ENCODE measurements around the gene HUNK.
"Not testable (repeated sequence)": the region's sequence is repeated elsewhere in the genome, so short reads cannot be mapped to it uniquely, and the experiment has no call there.

The HUNK gene

DNA sequence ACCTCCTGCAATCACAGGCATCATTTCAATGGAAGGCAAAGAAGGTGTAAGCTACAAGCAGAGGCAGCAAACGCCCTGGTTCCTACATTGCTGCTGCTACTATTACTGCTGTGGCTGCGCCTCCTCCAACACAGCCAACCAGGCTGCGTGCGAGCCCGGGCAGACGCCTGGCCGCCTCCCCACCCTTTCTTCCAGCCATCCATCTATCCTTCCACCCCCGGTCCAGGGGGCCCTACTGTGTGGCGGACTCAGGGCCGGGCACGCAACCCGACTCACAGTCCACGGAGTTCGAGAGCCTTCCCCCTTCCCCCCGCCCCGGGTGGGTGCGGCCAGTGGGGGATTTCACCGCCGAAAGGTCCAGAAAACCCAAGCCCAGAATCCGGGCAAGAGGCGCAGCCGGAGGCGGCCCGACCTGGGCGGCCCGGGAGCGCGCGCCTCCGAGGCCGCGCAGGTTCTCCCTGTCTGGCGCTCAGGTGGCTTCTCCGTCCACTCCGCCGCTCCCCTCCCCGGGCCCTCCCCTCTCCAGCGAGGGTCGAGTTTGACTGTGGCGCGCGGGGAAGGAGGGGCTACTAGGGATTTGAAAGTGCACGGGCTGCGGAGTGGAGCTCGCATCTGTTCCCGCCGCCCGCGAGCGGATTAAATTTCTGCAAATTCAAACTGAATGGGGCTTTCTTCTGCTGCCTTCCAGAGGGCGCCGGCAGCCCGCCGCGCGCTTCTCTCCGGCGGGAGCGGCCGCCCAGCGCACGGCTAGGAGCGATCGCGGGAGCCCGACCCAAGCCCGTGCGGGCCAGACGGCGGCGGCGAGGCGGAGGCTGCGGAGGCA lies at the start of gene HUNK:
HUNK (plus strand) TSS at position 569 of the 823 bp plus-strand sequence. CDS start 655 bp downstream, outside the sequence.
- DNase-seq: peak in 1 of 2 experiments; percentile 2

DNA sequence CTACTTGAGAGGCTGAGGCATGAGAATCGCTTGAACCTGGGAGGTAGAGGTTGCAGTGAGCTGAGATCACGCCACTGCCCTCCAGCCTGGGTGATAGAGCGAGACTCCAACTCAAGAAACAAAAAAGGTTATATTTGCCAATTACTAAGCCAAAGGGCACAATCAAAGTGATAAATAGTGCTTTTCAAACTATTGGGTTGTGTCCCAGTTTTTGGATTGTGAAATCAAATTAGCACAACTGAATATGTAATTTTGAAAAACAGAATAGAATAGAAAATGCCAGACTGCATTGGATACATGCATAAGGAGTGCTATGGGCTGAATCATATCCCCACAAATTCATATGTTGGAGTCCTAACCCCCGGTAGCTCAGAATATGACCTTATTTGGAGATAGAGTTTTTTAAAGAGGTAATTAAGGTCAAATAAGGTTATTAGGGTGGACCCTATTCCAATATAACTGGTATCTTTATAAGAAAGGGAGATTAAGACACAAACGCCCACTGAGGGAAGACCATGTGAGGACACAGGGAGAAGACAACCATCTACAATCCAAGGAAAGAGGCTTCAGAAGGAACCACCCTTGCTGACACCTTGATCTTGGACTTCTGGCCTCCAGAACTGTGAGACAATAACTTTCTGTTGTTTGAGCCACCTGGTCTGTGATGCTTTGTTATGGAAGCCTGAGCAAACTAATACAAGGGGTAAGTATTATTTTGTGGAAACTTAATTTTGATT lies 42.9 kb upstream of the HUNK start:
- DNase-seq: no peak

DNA sequence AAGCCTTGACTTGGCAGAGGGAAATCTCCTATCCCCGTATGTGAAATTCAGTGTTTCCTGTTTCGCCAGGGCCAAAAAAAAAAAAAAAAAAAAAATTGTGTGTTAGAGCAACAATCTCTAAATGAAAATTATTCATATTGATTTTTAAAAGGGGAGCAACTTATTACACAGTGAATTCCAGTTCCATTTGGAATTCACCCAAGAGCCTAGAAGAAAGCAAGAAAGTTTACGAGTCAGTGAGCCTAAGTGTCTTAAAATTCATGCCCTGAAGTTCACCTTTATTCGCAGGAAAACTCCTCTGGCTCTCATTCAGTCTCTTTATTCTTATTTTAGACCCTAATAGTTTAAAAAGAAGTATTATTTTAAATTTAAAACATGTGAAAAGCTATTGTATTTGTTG lies 42.1 kb upstream of the HUNK start:
- no peak for DNase-seq

DNA sequence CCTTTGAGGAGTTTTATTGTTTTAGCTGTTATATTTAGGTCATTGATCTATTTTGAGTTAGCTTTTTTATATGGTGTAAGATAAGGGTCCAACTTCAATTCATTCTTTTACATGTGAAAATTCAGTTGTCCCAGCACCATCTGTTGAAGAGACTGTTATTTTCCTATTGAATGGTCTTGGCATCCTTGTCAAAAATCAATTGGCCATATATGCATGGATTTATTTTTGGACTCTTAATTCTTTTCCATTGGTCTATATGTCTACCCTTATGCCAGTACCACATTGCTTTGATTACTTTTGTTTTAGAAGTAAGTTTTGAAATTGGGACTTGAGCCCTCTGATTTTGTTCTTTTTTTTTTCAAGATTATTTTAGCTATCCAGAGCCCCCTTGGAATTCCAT lies 35.8 kb upstream of the HUNK start:
- no peak for DNase-seq

DNA sequence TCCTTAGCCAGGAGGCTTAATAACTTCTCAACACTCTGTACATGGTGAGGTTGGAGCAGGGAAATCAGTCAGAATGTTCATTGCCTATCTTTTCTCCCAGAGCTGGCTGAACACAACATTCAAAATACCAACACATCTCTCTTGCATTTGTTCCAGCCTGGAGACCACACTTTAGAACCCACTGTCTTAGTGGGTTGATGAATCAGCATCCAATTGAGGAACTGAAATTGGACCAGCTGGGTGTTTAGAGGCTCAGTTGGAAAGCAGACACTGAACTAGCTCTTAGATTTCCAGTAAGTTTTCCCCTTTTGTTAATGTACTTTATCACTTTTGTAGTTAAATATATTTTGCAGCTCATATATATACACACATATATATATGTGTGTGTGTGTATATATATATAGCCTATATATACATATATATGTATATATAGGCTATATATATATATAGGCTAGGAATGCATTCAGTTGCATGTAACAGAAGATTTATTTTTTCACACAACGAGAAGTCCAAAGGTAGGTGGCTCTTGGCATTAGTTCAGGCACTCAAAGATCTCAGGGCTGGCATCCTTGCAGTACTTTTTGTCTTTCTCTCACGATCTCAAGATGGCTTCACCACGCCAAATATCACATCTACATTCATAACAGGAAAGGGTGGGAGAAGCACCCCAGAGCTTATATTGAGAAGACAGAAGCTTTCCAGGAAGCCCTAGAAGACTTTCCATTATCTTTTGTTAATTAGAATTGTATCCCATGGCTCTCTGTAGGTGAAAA lies 35.0 kb upstream of the HUNK start:
- no peak for DNase-seq

DNA sequence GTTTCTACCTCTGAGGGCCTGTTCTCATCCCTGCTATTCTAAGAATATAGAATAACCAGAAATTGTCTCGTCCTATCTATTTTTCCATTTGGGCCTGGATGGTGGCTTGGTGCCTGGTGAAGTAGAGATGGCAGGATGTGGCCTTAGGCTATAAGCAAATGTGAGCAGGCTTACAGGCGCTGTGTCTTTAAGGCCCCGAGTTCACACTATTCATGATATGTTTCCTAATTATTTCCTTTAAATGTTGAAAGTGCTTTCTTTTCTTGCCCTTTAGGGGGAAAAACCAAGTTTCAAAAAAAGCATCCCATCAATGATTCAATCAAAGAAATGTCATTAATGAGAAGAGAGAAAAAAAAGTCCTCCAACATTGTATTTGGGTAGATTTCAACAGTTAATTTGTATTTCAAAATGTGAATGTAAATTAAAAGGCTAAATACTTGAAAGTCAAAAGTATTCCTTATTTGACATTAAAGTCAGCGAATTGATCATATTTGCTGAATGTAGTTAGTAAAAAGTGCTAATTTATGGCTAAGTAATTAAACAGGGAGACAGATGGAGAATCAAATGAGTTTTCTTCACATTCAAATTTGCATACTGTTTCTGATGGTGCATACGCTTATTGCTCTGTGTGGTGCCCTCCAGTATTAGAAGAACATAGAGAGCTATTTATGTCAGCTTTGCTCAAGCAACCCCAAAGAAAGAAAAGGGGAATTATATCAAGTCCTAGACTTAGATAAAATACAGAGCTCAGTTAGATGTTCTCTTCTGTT lies 34.0 kb upstream of the HUNK start:
- no peak for DNase-seq

DNA sequence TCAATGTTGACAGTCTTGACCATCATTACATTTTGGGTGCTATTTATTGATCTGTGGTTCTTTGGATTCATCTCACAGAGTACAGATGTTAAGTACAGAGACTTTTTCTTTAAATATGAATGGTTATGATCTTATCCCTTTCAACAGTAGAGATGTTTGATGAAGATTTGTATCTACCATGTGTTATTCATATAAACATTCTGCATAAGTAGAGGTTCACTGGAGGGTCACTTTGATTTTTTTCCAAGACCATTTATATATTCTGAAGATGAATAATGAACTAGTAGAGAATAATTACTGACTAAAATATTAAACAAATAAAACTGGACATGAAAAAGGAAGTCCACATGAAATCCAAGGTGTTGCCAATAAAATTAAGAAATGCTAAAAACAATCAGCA lies 28.6 kb upstream of the HUNK start:
- DNase-seq: no peak

DNA sequence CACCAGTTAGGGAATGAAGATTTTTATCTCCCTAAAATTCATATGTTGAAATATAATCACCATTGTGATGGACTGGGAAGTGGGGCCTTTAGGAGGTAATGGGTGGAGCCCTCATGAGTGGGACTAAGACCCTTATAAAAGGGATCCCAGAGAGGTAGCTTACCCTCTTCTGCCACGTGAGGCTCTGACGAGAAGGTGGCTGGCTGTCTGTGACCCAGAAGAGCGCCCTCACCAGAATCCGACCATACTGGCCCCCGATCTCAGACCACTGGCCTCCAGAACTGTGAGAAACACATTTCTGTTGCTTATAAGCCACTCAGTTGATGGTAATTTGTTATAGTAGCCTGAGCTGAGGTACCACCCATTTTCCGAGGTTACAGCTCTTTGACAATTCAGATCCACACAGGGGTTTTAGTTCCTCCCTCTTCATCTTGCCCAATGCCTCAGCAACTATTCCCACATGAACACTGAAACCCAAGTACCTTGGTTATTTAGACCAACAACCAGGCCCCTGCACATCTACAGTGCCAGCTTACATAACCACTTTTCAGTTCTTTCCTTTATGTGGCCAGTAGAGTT lies 27.6 kb upstream of the HUNK start:
- no peak for DNase-seq

DNA sequence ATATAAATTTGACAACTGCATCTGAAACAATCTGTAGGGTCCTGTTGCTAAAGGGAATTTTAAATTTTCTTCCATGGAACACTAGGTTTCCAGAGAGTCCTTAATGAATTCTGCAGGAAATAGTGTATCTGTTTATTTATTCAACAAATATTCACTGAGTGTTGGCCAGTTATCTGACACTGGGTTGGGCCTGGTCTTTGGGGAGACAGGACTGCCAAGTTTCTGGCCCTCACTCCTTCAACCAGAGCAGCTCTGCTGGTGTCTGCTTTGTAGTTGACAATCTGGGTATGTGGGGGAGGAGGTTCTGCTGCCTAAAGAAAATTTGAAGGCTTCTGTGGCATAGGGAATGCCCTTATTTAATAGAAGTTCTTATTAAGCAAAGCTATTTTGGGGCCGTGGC lies 26.1 kb upstream of the HUNK start:
- no peak for DNase-seq

DNA sequence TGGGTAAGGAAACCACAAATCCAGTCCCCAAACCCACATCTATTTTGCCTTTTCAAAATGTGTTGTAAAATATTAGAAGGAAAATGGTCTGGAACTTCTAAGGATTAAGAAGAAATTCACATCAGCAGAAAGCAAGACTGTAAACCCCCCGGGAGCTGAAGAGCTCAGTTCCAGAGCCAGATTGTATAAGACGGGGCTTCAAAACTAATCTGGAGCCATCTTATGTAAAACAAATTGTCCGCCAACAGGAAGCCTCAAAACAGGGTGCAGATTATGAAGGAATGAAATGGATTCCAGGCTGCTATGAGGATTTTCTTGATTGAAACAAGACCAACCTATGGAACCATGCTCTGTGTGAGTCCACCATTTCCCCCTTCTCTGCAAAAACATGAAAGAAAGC lies 25.1 kb upstream of the HUNK start:
- DNase-seq: no peak

DNA sequence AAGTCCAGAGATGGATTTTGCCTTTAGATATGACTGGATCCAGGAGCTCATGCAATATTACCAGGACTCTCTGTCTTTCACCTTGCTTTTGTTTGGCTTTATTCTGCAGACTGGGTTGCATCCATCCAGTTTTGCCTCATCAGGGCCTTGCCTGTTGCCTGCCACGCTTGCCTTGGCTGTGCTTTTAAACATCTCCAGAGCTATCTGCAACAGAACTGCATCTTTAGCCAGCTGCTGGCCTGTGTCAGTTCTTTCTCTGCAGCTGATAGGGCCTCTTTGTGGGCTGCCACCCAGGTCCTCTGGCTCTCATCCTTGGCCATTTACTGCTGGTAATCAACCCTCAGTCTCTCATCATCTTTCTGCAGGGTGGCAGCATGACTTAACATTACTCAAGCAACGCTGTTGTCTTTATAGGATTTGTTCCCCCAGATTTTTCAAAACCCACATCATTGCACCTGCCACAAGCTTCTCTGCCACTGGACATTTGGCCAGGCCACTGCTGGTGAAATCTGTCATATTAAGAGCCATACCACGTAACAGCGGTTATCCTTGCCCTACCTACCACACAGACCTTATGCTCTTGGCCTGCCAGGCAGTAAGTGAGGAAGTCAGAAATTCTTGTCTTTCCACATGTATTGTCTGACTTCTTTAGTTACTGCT lies 24.4 kb upstream of the HUNK start:
- DNase-seq: no peak

DNA sequence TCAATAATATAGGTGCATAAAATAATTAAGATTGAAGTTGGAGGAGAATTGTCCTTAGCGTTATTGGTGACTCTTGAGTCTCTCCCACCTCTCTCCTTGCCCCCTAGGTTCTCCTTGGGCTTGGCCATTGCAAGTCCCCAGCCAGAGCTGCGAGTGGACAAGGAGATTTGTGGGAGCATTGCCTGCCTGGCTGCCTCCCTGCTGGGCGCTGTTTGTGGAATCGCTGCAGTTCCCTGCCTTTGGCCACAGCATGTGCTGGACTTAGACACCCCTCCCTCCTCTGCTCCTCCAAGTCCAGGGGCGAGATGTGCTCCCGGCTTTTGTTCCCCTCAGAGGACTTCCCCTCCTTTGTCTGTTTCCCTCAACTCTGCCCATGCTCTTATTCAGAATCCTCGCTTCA lies 21.9 kb upstream of the HUNK start:
- DNase-seq: no peak

DNA sequence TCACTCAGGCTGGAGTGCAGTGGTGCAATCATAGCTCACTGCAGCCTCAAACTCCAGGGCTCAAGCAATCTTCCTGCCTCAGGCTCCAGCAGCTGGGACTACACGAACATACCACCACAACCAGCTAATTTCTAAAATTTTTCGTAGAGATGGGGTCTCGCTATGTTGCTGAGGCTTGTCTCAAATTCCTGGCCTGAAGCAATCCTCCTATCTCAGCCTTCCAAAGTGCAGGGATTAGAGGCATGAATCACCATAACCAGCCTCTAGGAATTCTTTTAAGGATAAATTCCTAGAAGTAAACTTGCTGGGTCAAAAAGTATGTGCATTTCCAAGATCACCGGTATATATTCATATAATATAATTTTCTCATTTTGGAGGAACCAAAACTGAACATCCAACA lies 17.6 kb upstream of the HUNK start:
- DNase-seq: no peak

DNA sequence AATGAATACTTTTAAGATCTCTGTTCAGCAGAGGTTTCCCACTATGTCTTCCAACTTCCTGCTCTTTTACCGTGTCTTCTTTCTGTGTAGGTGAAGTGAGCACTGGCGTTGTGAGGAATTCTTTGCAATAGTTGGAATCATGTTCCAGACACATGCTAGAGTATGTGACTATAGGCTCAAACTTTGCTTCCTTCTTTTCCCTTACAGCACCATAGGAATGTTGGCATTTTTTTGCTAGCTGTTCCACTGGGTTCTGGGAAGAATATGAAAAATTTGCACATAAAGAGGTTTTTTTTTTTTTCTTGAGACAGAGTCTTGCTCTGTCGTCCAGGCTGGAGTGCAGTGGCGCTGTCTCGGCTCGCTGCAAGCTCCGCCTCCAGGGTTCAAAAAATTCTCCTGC lies 15.7 kb upstream of the HUNK start:
- DNase-seq: no peak

DNA sequence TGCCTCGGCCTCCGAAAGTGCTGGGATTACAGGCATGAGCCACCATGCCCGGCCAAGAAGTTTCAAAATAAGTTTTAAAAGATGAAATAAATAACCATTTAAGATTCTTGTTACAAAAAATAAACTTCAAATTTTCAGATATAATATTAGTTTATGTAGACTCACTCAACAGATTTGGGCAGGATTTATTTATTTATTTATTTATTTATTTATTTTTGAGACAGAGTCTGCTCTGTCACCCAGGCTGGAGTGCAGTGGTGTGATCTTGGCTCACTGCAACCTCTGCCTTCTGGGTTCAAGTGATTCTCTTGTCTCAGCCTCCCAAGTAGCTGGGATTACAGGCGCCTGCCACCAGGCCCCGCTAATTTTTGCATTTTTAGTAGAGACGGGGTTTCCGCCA lies 15.2 kb upstream of the HUNK start:
- DNase-seq: not testable (repeated sequence)

DNA sequence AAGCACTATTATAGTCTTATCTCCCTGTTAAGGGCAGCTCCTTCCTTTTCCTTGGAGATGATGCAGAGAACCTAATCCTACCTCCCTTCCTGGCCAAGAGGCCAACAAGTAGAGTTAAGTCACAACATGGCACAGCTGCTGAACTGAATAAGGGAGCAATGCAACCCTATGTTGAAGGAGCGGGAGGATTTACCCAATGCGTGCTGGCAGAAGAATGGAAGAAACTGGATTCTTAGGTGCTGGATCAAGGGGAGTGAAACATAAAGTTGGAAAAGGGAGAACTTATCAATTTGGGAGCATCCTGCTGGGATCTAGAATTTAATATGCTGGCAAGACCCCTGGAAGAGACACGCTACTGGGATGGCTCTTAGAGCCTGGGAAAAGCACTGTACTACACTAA lies 12.0 kb upstream of the HUNK start:
- DNase-seq: no peak

DNA sequence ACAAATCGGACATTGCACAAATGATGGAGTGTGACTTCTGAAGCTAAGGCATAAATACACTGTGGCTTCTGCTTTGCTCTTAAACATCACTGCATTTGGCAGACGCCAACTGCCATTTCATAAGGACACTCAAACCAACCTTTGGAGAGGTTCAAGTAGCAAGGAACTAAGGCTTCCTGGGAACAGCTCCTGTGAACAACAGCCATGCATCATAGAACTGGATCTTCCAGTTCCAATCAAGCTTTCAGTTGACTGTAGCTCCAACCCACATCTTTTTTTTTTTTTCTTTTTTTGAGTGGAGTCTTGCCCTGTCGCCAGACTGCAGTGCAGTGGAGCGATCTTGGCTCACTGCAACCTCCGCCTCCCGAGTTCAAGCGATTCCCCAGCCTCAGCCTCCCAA lies 10.7 kb upstream of the HUNK start:
- DNase-seq: no peak

DNA sequence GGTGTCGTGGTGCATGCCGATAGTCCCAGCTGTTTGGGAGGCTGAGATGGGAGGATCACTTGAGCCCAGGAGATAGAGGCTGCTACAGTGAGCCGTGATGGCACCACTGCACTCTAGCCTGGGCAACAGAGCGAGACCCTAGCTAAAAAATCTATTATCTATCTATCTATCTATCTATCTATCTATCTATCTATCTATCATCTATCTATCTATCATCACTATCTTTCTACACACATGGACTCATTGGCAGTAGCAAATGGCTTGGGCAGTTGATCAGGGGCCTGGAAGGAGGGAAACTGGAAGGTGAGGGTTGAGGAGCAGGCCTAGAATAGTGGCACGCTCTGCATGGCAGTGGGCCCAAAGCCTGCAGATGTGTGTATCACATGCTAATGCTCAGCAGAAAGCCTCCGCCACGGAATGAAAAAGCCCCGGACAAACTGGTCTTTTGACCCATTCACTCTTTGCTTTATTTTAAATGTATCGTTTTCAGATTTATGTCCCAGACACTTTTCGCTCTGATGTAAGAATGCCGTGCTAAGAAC lies 7.3 kb upstream of the HUNK start:
- no peak for DNase-seq

DNA sequence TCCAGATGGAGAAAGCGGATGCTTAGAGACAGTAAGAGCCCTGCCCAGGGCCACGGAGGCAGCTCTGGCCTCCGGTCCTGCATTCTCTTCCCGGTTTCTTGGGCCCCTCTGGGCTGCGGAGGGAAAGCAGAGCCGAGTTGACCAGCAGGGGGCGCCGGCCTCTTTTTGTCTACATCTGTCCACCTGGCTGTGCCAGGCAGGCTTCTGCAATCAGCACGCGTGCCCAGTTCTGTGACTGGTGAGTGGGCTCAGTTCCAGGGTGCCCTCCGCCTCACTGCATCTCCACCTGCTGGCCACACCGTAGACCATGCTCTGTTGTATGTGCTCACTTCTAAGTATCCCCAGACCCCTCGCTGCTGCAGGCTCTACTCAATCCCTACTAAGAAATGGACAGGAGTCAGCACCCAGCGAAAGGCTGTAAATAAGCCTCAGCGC lies 6.7 kb upstream of the HUNK start:
- DNase-seq: peak; percentile 45 to 71

DNA sequence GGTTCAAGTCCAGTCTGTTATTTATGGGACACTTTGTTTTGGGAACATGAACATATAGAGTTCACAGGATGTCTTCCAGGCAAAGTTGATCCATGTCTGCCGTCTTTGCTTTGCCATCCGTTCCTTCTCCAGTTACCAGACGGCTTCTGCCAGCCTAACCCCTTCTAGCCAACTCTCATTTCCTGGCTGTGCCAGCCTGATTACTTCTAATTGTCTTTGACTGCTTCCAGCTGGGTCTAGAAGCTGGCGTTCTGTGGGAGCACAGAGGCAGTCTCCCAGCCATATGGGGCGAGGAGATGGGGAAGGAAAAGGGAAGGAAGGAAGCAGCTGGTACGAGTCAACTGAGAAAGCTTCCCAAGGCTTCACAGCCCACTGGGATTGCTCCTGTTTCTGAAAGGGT lies 3.1 kb upstream of the HUNK start:
- no peak for DNase-seq

DNA sequence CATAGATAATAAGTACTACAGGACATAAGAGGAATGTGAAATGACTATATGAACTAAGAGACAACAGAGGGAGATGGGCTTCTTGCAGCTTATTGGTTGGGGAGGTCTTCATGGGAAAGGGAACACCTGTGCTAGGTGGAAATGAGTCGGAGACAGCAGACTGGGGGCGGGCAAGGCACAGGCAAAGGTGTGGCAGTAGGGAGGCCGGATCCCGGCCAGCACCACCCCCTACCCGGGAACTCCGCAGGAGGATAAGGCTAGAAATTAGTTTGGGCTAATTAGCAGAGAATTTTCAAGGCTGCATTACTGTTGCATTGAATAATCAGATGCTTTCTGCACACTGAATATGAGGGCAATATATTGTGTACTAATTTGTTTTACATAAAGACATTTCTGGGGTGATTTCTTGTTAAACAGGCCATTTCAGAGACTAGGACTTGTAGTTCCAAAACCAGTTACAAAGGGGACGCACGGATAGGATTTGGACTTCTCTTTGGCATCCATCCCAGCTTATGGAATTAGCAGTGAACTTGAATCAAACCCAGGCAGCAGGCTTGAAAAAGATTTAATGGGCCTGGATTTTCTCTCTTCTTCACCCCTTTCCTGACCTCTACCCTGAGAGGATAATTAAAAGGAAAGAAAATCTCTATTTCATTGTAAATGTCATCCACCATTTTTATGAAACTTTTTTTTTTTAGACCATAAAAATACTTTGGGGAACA lies 2.2 kb upstream of the HUNK start:
- no peak for DNase-seq
